ENCODE results near the gene DDI2. TPM values are rescaled to one million over a fixed set of nuclear protein-coding genes. Genes with fewer than 3 reads are reported as not detected.

DDI2 gene
- total RNA-seq, 1 donor from 2014 or later: 22.5 TPM

- Histone ChIP-seq H3K27ac (replicated peaks) (no peak overlapping the region), H3K4me1 (peaks cover 36% of the 10 kb centered on the region)
Observed at GRCh38 chr1:15680131-15680530, 62.9 kb downstream of the DDI2 start.

DNA sequence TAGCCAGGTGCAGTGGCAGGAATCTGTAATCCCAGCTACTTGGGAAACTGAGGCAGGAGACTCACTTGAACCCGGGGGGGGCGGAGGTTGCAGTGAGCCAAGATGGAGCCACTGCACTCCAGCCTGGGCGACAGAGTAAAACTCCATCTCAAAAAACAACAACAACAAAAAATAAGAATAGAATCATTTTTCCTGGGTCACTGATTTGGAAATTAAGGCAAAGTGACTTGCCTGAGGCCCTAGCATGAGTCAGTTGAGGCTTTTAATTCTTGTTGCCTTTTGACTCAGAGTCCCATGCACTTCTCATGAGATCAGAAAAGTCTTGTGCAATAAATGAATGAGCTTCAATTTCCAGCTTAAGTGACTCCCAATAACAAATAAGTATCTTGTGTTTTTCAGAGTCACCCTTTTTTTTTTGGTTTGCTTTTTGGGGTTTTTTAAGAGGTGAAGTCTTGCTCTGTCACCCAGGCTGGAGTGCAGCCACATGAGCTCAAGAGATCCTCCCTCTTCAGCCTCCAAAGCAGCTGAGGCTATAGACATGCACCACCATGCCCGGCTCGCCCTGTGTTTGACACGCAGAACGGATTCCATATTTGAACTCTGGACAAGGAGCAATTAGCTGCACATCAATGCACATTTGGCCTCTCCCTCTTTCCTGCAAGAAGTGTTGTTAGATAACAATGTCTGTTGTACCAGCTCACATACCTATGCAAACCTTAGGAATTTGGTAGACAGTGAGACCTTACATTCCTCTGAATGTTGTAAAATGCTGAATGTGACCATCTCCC, 63.5 kb downstream of the DDI2 start:
- Histone ChIP-seq H3K4me1 (peaks cover 43% of the 10 kb centered on the region), H3K27me3 (ENCODE audit: low read depth) (no peaks in the 10 kb centered on the region), H3K27ac (replicated peaks) (peak overlapping the region; percentile 94), H3K36me3 (no peaks in the 10 kb centered on the region), H3K9me3 (replicated peaks) (no peaks in the 10 kb centered on the region), H3K4me3 (no peak overlapping the region)
- no peak for TF ChIP-seq CTCF (IDR thresholded peaks at IDR 0.05; ENCODE audit: borderline replicate concordance)
- DNase-seq: no peak
- intact Hi-C loops (cut with micrococcal nuclease): no loop called here

More at GRCh38 chr1:15680131-15680530, 62.9 kb downstream of the DDI2 start:
- H3K9me3 ChIP-seq (replicated peaks): no peaks in the 10 kb centered on the region
- H3K27me3 ChIP-seq (ENCODE audit: low read depth): no peaks in the 10 kb centered on the region
- TF ChIP-seq CTCF (IDR thresholded peaks at IDR 0.05; ENCODE audit: borderline replicate concordance): no peak
- no peak overlapping the region for H3K4me3 ChIP-seq
- no peaks in the 10 kb centered on the region for H3K36me3 ChIP-seq
- intact Hi-C loops (cut with micrococcal nuclease): no loop called here
- DNase-seq: no peak

DNA sequence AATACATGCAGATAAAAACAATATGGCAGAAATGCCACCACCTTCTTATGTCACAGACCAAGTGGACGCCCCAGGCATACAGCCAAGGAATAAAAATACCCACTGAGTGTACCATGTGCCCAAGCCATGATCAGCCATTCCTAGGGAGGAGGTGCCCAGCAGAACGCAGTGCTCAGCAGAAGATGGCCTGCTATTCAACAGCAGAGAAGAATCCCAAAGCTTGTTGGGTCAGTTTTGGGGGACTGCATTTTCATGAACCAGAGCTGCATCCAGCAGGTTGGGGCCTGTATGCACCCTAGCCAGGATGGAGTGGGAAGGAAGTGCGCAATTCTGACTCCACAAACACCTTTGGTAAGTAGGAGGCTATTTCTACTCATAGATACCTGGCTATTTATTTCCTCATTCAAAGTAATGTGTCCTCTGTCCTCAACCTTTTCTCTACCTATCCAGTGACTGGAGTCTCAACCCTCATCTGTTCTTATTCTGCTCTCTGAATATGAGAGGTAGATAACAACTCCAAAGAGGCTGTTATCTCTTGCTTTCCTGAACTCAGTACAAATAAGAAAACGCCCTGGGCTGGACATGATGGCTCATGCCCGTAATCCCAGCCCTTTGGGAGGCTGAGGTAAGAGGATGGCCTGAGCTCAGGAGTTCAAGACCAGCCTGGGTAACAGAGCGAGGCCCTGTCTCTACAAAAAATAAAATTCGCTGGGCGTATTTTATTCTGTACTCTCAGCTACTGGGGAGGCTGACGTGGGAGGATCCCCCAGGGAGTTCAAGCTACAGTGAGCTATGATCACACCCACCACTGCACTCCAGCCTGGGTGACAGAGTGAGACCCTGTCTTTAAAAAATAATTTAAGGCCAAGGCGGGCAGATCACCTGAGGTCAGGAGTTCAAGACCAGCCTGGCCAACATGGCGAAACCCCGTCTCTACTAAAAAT, 64.4 kb downstream of the DDI2 start:
- H3K9me3 ChIP-seq (replicated peaks): no peaks in the 10 kb centered on the region
- no peak for DNase-seq
- peaks cover 51% of the 10 kb centered on the region for H3K4me1 ChIP-seq
- no peaks in the 10 kb centered on the region for H3K27me3 ChIP-seq (ENCODE audit: low read depth)
- peak overlapping the region; percentile 94 for H3K27ac ChIP-seq (replicated peaks)
- intact Hi-C loops (cut with micrococcal nuclease): no loop called here
- TF ChIP-seq CTCF (IDR thresholded peaks at IDR 0.05; ENCODE audit: borderline replicate concordance): no peak
- H3K4me3 ChIP-seq: peak overlapping the region; percentile 88
- no peaks in the 10 kb centered on the region for H3K36me3 ChIP-seq

DNA sequence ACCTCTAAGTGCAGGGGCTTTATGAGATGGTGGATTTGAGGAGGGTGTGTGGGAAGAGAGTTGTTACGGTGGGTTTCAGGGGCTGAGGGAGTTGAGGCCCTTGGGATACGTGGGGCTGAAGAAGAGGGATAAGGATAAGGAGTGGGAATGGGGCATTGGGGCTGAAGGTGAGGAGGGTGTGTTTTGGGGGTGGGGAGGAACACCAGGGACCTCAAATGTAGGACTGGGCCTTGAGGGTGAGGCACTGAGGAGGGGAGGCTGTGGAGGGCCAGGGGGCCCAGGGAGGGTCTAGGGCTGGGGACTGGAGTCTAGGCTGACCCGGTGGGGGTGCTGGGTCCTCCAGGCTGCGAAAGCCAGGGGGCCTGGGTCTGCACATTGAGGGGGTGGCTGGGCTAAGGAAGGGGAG, 65.7 kb downstream of the DDI2 start:
- no peak for DNase-seq
- peak overlapping the region; percentile 88 for H3K4me3 ChIP-seq
- peaks cover 56% of the 10 kb centered on the region for H3K4me1 ChIP-seq
- intact Hi-C loops (cut with micrococcal nuclease): no loop called here
- H3K27ac ChIP-seq (replicated peaks): peak overlapping the region; percentile 94
- no peaks in the 10 kb centered on the region for H3K27me3 ChIP-seq (ENCODE audit: low read depth)
- no peaks in the 10 kb centered on the region for H3K36me3 ChIP-seq
- TF ChIP-seq CTCF (IDR thresholded peaks at IDR 0.05; ENCODE audit: borderline replicate concordance): no peak
- H3K9me3 ChIP-seq (replicated peaks): no peaks in the 10 kb centered on the region

DNA sequence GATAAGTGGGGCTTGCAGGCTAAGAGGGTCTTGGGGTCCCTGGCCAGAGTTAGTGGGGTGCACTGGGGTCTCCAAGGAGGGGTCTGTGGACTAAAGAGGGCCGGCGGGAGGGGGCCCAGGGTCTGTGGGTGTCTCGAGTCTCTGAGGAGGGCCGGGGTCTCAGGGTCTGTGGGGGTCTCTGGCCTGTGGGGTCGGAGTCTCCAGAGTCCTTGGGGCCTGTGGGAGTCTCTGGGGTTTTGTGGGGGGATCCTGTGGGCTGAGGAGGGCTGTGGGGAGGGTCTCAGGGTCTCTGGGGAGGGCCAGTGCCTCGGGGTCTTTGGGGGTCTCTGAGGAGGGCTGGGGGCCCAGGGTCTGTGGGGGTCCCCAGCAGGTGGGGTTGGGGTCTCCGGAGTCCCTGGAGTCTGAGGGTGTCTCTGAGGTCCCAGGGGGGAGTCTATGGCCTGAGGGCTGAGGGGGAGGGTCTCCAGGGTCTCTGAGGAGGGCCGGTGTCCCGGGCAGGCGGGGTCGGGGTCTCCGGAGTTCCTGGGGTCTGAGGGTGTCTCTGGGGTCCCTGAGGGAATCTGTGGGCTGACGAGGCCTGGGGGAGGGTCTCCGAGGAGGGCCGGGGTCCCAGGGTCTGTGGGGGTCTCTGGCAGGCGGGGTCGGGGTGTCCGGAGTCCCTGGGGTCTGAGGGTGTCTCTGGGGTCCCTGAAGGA, 66.2 kb downstream of the DDI2 start:
- Histone ChIP-seq H3K27ac (replicated peaks) (peak overlapping the region; percentile 94), H3K36me3 (no peaks in the 10 kb centered on the region), H3K4me1 (peaks cover 59% of the 10 kb centered on the region), H3K27me3 (ENCODE audit: low read depth) (no peaks in the 10 kb centered on the region), H3K9me3 (replicated peaks) (no peaks in the 10 kb centered on the region), H3K4me3 (peak overlapping the region; percentile 88)
- intact Hi-C loops (cut with micrococcal nuclease): no loop called here
- no peak for TF ChIP-seq CTCF (IDR thresholded peaks at IDR 0.05; ENCODE audit: borderline replicate concordance)
- DNase-seq: no peak
